ENCODE results near the gene CNGA1. TPM values are rescaled to one million over a fixed set of nuclear protein-coding genes. Genes with fewer than 3 reads are reported as not detected.
"Not testable (repeated sequence)": the region's sequence is repeated elsewhere in the genome, so short reads cannot be mapped to it uniquely, and the experiment has no call there.

The CNGA1 gene
- polyA plus RNA-seq, 3 donors from 2014 or later: not detected

GRCh38 chr4:48022192-48022799 is 5.8 kb upstream of the CNGA1 start:
- Mint-ChIP-seq H3K9me3 (no peaks in the 10 kb centered on the region), H3K36me3 (peaks cover 0 to 4% (median 3%) of the 10 kb centered on the region in 3 donors), H3K4me1 (peaks cover 0 to 3% of the 10 kb centered on the region in 2 donors), H3K27me3 (ENCODE audit: low read depth in 3 of 3) (peaks cover 4 to 9% (median 6%) of the 10 kb centered on the region in 3 donors), H3K27ac (no peak overlapping the region), H3K4me3 (no peak overlapping the region)
- DNase-seq: no peak

DNA sequence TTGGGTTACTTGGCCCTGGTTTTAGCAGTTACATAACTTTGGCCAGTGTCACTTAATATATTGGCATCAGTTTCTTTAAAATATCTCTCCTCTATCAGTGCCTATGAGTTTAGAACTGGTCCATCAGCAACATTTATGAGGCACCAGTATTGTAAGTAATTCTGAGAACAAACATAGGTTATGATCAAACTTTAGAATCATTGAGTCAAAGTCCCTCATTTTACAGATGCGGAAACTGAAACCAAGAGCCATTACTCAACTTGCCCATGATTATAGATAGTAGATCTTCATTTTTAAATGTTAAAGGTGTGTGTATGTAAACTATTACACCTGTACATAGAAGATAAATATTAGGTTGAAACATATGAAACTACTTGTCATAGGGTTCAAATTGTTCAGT is 4.6 kb upstream of the CNGA1 start:
- no peak overlapping the region for H3K4me3 Mint-ChIP-seq
- no peaks in the 10 kb centered on the region for H3K9me3 Mint-ChIP-seq
- no peak overlapping the region for H3K27ac Mint-ChIP-seq
- no peak for DNase-seq
- peaks cover 3 to 8% of the 10 kb centered on the region in 2 donors for H3K4me1 Mint-ChIP-seq
- H3K36me3 Mint-ChIP-seq: peaks cover 0 to 4% (median 3%) of the 10 kb centered on the region in 3 donors
- peaks cover 6 to 7% (median 7%) of the 10 kb centered on the region in 3 donors for H3K27me3 Mint-ChIP-seq (ENCODE audit: low read depth in 3 of 3)

DNA sequence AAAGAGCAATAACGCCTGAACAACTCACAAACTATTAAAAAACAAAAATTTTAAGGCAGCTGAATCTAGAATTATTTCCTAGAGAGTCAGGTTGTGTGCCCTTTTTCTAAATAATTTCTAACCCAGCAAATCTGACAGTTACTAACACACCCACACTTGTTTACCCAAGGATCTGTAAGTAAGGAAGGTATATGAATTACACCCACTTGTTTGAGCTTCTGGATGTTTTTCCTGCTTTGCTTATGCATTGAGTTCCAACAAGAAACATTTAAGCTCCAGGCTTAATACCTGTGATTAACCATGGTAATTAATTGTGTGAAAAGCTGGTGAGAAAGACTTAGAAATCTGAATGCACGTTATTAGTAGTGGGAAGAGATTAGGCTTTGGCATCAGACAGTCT is 1.6 kb upstream of the CNGA1 start:
- Mint-ChIP-seq H3K9me3 (peaks cover 0 to 2% (median 0%) of the 10 kb centered on the region in 6 donors), H3K4me1 (peaks cover 8 to 12% of the 10 kb centered on the region in 2 donors), H3K4me3 (no peak overlapping the region), H3K27me3 (ENCODE audit: low read depth in 3 of 3) (peaks cover 8 to 20% (median 12%) of the 10 kb centered on the region in 3 donors), H3K36me3 (no peaks in the 10 kb centered on the region), H3K27ac (no peak overlapping the region)
- DNase-seq: no peak

DNA sequence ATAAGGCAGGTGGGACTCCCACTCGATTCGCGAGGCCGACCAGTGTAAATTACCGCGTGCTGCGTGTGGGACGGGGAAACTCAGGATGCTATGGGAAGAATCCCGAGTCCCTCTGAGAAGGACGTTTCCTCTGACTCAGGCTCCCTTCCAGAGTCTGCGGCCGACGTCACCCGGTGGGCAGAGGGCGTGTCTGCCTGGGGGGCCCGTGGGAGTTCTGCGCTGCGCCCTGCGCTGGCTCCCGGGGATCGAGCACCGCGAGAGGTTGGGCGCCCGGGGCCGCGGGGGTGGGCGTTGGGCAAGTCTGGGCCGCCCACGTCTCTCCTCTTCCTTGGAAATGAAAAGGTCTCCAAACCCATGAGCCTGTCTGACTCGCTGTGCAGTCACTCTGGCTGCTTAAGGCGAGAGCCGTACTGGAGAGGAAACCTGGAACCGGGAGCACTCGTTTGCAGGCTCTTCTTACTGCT is 659 bp upstream of the CNGA1 start:
- Mint-ChIP-seq H3K4me3 (peak overlapping the region; percentile 82 to 94 (median 87)), H3K4me1 (peaks cover 8 to 12% of the 10 kb centered on the region in 2 donors), H3K27ac (no peak overlapping the region), H3K27me3 (ENCODE audit: low read depth in 3 of 3) (peaks cover 8 to 20% (median 12%) of the 10 kb centered on the region in 3 donors), H3K9me3 (peaks cover 0 to 2% (median 0%) of the 10 kb centered on the region in 6 donors), H3K36me3 (no peaks in the 10 kb centered on the region)
- DNase-seq: peak in 1 of 3 donors; percentile 18

DNA sequence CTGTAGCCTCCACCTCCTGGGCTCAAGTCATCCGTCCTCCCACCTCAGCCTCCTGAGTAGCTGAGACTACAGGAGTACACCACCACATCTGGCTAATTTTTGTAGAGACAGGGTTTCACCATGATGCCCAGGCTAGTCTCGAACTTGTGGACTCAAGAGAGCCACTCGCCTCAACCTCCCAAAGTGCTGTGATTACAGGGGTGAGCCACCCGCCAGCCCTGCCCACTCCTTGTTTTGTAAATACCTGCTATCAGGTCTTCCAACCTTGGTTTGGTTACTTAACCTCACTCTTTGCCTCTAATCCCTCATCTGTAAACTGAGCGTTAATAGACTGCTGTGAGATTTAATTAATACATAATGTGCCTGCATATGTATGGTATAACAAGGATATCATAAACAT is 803 bp downstream of the CNGA1 start:
- Mint-ChIP-seq H3K4me3 (peak overlapping the region; percentile 80 to 94 (median 87)), H3K27ac (no peak overlapping the region), H3K36me3 (no peaks in the 10 kb centered on the region), H3K9me3 (peaks cover 0 to 2% (median 0%) of the 10 kb centered on the region in 6 donors), H3K4me1 (peaks cover 8 to 12% of the 10 kb centered on the region in 2 donors), H3K27me3 (ENCODE audit: low read depth in 3 of 3) (peaks cover 10 to 20% (median 14%) of the 10 kb centered on the region in 3 donors)
- DNase-seq: no peak

DNA sequence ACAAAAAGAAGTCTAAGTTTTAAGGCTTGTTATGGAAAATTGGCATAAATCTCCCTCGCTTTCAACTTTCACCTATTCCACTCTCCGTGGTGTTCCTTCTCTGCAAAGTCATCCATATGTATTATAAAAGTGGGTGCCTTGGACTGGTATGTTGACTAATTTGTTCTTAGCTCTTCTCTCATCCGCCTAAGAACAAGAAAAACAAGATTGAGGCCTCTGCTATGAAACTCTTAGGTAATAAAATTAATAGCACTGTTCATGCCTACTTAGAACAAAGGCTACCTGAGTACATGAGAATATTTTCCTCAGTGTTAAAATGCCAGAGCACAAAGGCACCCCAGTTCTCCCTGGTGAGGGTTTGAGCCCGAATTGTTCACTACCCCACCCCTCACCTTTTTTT is 1.3 kb downstream of the CNGA1 start:
- no peak overlapping the region for H3K4me3 Mint-ChIP-seq
- DNase-seq: no peak
- H3K36me3 Mint-ChIP-seq: no peaks in the 10 kb centered on the region
- peaks cover 8 to 12% of the 10 kb centered on the region in 2 donors for H3K4me1 Mint-ChIP-seq
- peaks cover 0 to 2% (median 0%) of the 10 kb centered on the region in 6 donors for H3K9me3 Mint-ChIP-seq
- H3K27ac Mint-ChIP-seq: no peak overlapping the region
- H3K27me3 Mint-ChIP-seq (ENCODE audit: low read depth in 3 of 3): peaks cover 10 to 20% (median 14%) of the 10 kb centered on the region in 3 donors

DNA sequence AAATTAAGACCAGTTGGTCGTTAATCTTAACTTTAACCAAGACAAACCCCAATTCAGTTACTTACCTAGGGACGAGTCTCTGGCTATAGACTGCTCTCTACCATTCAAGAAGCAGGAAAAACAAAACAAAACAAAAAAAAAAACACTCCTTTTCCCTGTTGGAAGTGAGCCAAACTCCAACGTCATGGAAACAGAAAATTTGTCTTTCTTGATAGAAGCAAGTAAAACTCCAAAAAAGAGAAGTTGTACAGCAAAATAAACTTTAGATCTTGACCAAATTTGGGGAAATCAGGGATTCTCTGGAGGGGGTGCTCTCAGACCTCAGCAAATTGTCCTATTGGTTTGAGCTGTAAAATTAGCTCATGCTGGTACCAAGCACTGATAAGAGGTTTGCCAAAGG is 3.7 kb downstream of the CNGA1 start:
- Mint-ChIP-seq H3K9me3 (peaks cover 0 to 2% (median 0%) of the 10 kb centered on the region in 6 donors), H3K27ac (no peak overlapping the region), H3K4me1 (peaks cover 8 to 12% of the 10 kb centered on the region in 2 donors), H3K4me3 (no peak overlapping the region), H3K27me3 (ENCODE audit: low read depth in 3 of 3) (peaks cover 10 to 20% (median 12%) of the 10 kb centered on the region in 3 donors), H3K36me3 (no peaks in the 10 kb centered on the region)
- no peak for DNase-seq

- DNase-seq: no peak
- Mint-ChIP-seq H3K4me3 (no peak overlapping the region), H3K27ac (no peak overlapping the region)
These were observed 4.8 kb downstream of the CNGA1 start for GRCh38 chr4:48011722-48012121.

DNA sequence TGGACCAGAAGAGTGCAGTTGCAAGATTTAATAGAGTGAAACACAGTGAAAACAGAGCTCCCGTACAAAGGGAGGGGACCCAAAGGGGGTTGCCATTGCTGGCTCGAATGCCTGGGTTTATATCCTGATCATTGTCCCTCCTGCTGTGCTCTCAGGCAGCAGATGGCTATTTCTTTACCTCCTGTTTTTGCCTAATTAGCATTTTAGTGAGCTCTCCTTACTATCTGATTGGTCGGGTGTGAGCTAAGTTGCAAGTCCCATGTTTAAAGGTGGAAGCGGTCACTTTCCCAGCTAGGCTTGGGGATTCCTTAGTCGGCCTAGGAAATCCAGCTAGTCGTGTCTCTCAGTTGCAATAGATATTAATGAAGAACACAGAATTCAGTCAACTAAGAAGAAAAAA is 5.6 kb downstream of the CNGA1 start:
- not testable (repeated sequence) for H3K36me3 Mint-ChIP-seq, H3K4me1 Mint-ChIP-seq, H3K4me3 Mint-ChIP-seq, DNase-seq
- Mint-ChIP-seq H3K27me3 (ENCODE audit: low read depth in 3 of 3) (peaks cover 6 to 14% (median 6%) of the 10 kb centered on the region in 3 donors), H3K27ac (peak overlapping the region in 1 of 6 donors; percentile 45), H3K9me3 (peaks cover 0 to 10% (median 2%) of the 10 kb centered on the region in 6 donors)

More at GRCh38 chr4:48011722-48012121, 4.8 kb downstream of the CNGA1 start:
- peaks cover 5 to 8% of the 10 kb centered on the region in 2 donors for H3K4me1 Mint-ChIP-seq
- H3K36me3 Mint-ChIP-seq: peaks cover 0 to under 1% (median 0%) of the 10 kb centered on the region in 3 donors
- peaks cover 0 to 6% (median 1%) of the 10 kb centered on the region in 6 donors for H3K9me3 Mint-ChIP-seq
- H3K27me3 Mint-ChIP-seq (ENCODE audit: low read depth in 3 of 3): peaks cover 6 to 16% (median 10%) of the 10 kb centered on the region in 3 donors

GRCh38 chr4:48008021-48008596 is 8.4 kb downstream of the CNGA1 start:
- Mint-ChIP-seq H3K4me1 (no peaks in the 10 kb centered on the region), H3K4me3 (no peak overlapping the region), H3K9me3 (peaks cover 0 to 16% (median 4%) of the 10 kb centered on the region in 6 donors), H3K27me3 (ENCODE audit: low read depth in 3 of 3) (peaks cover 0 to 2% (median 2%) of the 10 kb centered on the region in 3 donors), H3K27ac (no peak overlapping the region), H3K36me3 (peaks cover 0 to 6% (median 0%) of the 10 kb centered on the region in 3 donors)
- no peak for DNase-seq

DNA sequence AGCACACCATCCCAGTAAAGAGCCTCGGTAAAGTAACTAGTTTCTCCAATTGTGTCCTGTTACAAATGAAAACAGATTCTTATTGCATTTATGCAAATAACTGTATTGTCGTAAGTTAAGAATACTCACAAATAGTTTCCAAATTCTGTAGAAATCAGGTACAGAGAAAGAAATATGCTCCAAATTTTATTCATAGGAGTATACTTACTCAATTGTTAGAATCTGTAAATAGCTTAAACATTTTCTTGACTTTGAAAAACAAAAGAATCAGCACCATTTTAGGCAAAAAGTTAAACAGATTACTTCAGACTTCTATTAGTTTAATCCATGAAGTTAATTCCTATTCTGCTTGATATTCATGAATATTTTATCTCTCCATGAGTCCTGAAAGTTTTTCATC is 10.7 kb downstream of the CNGA1 start:
- H3K4me3 Mint-ChIP-seq: no peak overlapping the region
- no peaks in the 10 kb centered on the region for H3K4me1 Mint-ChIP-seq
- no peak overlapping the region for H3K27ac Mint-ChIP-seq
- peaks cover 0 to 16% (median 4%) of the 10 kb centered on the region in 6 donors for H3K9me3 Mint-ChIP-seq
- H3K36me3 Mint-ChIP-seq: peaks cover 0 to 6% (median 0%) of the 10 kb centered on the region in 3 donors
- H3K27me3 Mint-ChIP-seq (ENCODE audit: low read depth in 3 of 3): no peaks in the 10 kb centered on the region
- DNase-seq: no peak

GRCh38 chr4:48003568-48003967 is 12.9 kb downstream of the CNGA1 start:
- not testable (repeated sequence) for H3K27ac Mint-ChIP-seq; H3K4me1 Mint-ChIP-seq; H3K27me3 Mint-ChIP-seq (ENCODE audit: low read depth in 3 of 3); H3K36me3 Mint-ChIP-seq; H3K4me3 Mint-ChIP-seq
- peaks cover 0 to 22% (median 5%) of the 10 kb centered on the region in 6 donors for H3K9me3 Mint-ChIP-seq
- peak in 2 of 3 donors; percentile 6 to 31 for DNase-seq

DNA sequence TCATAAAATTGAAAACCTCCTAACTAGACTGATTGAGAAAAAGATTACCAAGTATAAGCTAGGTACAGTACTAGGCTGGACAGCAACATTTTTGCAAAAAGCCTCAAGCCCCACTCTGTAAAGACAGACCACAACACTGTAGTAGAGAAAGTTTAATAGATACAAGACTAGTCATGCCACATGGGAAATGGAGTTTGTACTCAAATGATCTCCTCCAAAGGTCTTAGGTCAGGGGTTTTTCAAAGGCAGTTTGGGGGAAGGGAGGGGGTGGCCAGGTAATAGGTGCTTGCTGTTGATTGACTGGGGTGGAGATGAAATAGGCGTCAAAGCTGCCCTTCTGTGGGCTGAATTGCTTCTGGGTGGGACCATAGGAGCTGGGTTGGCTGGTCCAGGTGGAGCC is 14.2 kb downstream of the CNGA1 start:
- Mint-ChIP-seq H3K4me1 (no peaks in the 10 kb centered on the region), H3K27ac (no peak overlapping the region), H3K9me3 (peaks cover 0 to 17% (median 5%) of the 10 kb centered on the region in 6 donors), H3K4me3 (no peak overlapping the region), H3K27me3 (ENCODE audit: low read depth in 3 of 3) (no peaks in the 10 kb centered on the region), H3K36me3 (peaks cover 0 to 9% (median 0%) of the 10 kb centered on the region in 3 donors)
- DNase-seq: no peak

GRCh38 chr4:47996021-47996420 is 20.5 kb downstream of the CNGA1 start:
- peaks cover 0 to 4% (median 3%) of the 10 kb centered on the region in 3 donors for H3K27me3 Mint-ChIP-seq (ENCODE audit: low read depth in 3 of 3)
- no peak overlapping the region for H3K4me3 Mint-ChIP-seq
- H3K9me3 Mint-ChIP-seq: peaks cover 9 to 14% (median 11%) of the 10 kb centered on the region in 6 donors
- no peak overlapping the region for H3K27ac Mint-ChIP-seq
- DNase-seq: no peak
- peaks cover 0 to 13% (median 0%) of the 10 kb centered on the region in 3 donors for H3K36me3 Mint-ChIP-seq
- H3K4me1 Mint-ChIP-seq: peaks cover 3 to 10% of the 10 kb centered on the region in 2 donors

Measured in immature natural killer cell (primary cell).